ENCODE data around the gene ZNF217.
"Not testable (repeated sequence)": the region's sequence is repeated elsewhere in the genome, so short reads cannot be mapped to it uniquely, and the experiment has no call there.

Gene ZNF217

GRCh38 chr20:53621482-53622246 is 28.0 kb upstream of the ZNF217 start:
- DNase-seq: no peak

- not testable (repeated sequence) for DNase-seq
These were observed 24.9 kb upstream of the ZNF217 start for GRCh38 chr20:53618490-53619000.

- DNase-seq: no peak
These were observed 24.3 kb upstream of the ZNF217 start for GRCh38 chr20:53617791-53618489.

- DNase-seq: not testable (repeated sequence)
These were observed 22.9 kb upstream of the ZNF217 start for GRCh38 chr20:53616489-53616888.

- DNase-seq: no peak
These were observed 20.1 kb upstream of the ZNF217 start for GRCh38 chr20:53613748-53614147.

GRCh38 chr20:53612289-53612688 is 18.6 kb upstream of the ZNF217 start:
- DNase-seq: not testable (repeated sequence)

GRCh38 chr20:53611449-53611894 is 17.8 kb upstream of the ZNF217 start:
- DNase-seq: no peak

- no peak for DNase-seq
These were observed 16.1 kb upstream of the ZNF217 start for GRCh38 chr20:53609491-53610445.

- no peak for DNase-seq
These were observed 15.1 kb upstream of the ZNF217 start for GRCh38 chr20:53608456-53609452.

GRCh38 chr20:53608071-53608455 is 14.4 kb upstream of the ZNF217 start:
- DNase-seq: no peak

- DNase-seq: no peak
These were observed 12.8 kb upstream of the ZNF217 start for GRCh38 chr20:53606364-53606985.

GRCh38 chr20:53605401-53605800 is 11.8 kb upstream of the ZNF217 start:
- not testable (repeated sequence) for DNase-seq

GRCh38 chr20:53604846-53605245 is 11.2 kb upstream of the ZNF217 start:
- DNase-seq: not testable (repeated sequence)

- DNase-seq: no peak
These were observed 9.0 kb upstream of the ZNF217 start for GRCh38 chr20:53602661-53603060.

- no peak for DNase-seq
These were observed 6.4 kb upstream of the ZNF217 start for GRCh38 chr20:53599910-53600632.

- DNase-seq: no peak
These were observed 5.7 kb upstream of the ZNF217 start for GRCh38 chr20:53599378-53599777.

GRCh38 chr20:53599044-53599362 is 5.4 kb upstream of the ZNF217 start:
- no peak for DNase-seq

GRCh38 chr20:53598140-53599043 is 4.8 kb upstream of the ZNF217 start:
- no peak for DNase-seq

GRCh38 chr20:53597521-53598120 is 4.0 kb upstream of the ZNF217 start:
- DNase-seq: no peak

Measured in NCI-H146 (cell line).